ENCODE data around the gene GRB2. TPM values are rescaled to one million over a fixed set of nuclear protein-coding genes. Genes with fewer than 3 reads are reported as not detected.

The GRB2 gene
- total and polyA plus RNA-seq, 2 of the 8 experiments (the other 6 are each of a cell fraction or from before 2014, with no cell fraction given) = 44.2 to 101 TPM

DNA sequence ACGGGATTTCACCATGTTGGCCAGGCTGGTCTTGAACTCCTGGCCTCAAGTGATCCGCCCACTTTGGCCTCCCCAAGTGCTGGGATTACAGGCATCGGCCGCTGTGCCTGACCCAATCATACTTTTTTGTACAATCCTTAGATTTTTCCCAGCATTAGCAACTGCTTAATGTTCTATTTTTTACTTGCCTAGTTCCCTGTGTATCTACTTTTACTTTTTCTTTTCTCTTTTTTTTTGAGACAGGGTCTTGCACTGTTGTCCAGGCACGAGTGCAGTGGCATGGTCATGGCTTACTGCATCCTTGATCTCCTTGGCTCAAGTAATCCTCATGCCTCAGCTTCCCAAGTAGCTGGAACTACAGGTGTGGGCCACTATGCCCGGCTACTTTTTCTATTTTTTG, 9.5 kb downstream of the GRB2 start:
- H4K8ac ChIP-seq (ENCODE audit: extremely low read depth, insufficient read depth, low read length) = no peak overlapping the region
- H3K23me2 ChIP-seq (ENCODE audit: low read depth, low read length) = peaks cover 11% of the 10 kb centered on the region
- no peak overlapping the region for H2BK12ac ChIP-seq (ENCODE audit: low read depth, low read length)
- no peak overlapping the region for H2BK5ac ChIP-seq (ENCODE audit: low read depth, low read length)
- WGBS, 2 experiments (ENCODE audit: extremely low coverage in 1 of 2, insufficient coverage in 1 of 2, insufficient read length in 1 of 2, insufficient replicate concordance in 2 of 2, low coverage in 1 of 2, low lambda C conversion rate in 2 of 2, missing lambda C conversion rate in 1 of 2) = 91% methylated on average over 6 of the region's 6 CpGs; no CpG with 5 or more reads in 1 of the 2 experiments
- H2AK5ac ChIP-seq (ENCODE audit: low read depth, low read length) = no peak overlapping the region
- no peak overlapping the region for H3K18ac ChIP-seq (ENCODE audit: extremely low read depth, low read length)
- no peak overlapping the region for H4K5ac ChIP-seq (ENCODE audit: insufficient read length, low read depth, low read length)
- no peak overlapping the region for H4K91ac ChIP-seq (replicated peaks; ENCODE audit: insufficient read length, low read length)
- no peak overlapping the region for H2BK15ac ChIP-seq (ENCODE audit: low read length)
- H2BK120ac ChIP-seq (replicated peaks; ENCODE audit: low read depth, low read length) = no peak overlapping the region
- H4K20me1 ChIP-seq (replicated peaks in 1 of 2; ENCODE audit: control insufficient read depth in 1 of 2, insufficient read depth in 2 of 2, low read length in 2 of 2) = peaks cover 2 to 3% of the 10 kb centered on the region in 2 experiments
- no peak overlapping the region for H3K56ac ChIP-seq (replicated peaks; ENCODE audit: insufficient read length, low read depth, low read length)
- H3K27ac ChIP-seq (ENCODE audit: low read depth, low read length) = no peak overlapping the region
- no peaks in the 10 kb centered on the region for H3K9me3 ChIP-seq (ENCODE audit: insufficient read depth in 2 of 2, low read depth in 1 of 2, low read length in 1 of 2)
- DNase-seq (ENCODE audit: low read depth in 1 of 2, low spot score in 2 of 2) (no peak), FAIRE-seq (no peak)
- no peak overlapping the region for H3K14ac ChIP-seq (ENCODE audit: insufficient read length)
- POLR2A ChIA-PET (ENCODE audit: partially characterized antibody) = interaction anchor here (0.6 to 1.7 kb wide), 4 partner anchors 9 to 82 kb away, joined by 3 to 7 read pairs (median 4); no protein-coding TSS in a partner anchor
- H2BK20ac ChIP-seq (ENCODE audit: low read length) = no peak overlapping the region
- no peak overlapping the region for H2AFZ ChIP-seq (ENCODE audit: low read length)
- peaks cover 27 to 94% of the 10 kb centered on the region in 2 experiments for H3K79me2 ChIP-seq (ENCODE audit: control insufficient read depth in 1 of 2, insufficient read depth in 2 of 2, low read length in 2 of 2)
- H3K4me3 ChIP-seq (ENCODE audit: extremely low read depth in 1 of 4, insufficient read depth in 2 of 4, low read depth in 3 of 4, low read length in 4 of 4) = no peak overlapping the region
- H3K36me3 ChIP-seq (ENCODE audit: control insufficient read depth in 2 of 4, insufficient read depth in 4 of 4, low read length in 3 of 4) = peaks cover 0 to 3% (median 0%) of the 10 kb centered on the region in 4 experiments; a peak in 1 of 8 replicates
- H3K9ac ChIP-seq (replicated peaks in 1 of 4; ENCODE audit: extremely low read depth in 1 of 4, low read depth in 3 of 4, low read length in 3 of 4) = no peak overlapping the region
- H3K4me2 ChIP-seq (ENCODE audit: insufficient read depth in 1 of 2, low read depth in 2 of 2, low read length in 2 of 2) = no peak overlapping the region
- no peak overlapping the region for H3K4ac ChIP-seq (replicated peaks; ENCODE audit: insufficient read length, low read depth, low read length)
- H3K4me1 ChIP-seq (replicated peaks in 1 of 4; ENCODE audit: control insufficient read depth in 3 of 4, insufficient read depth in 4 of 4, low read length in 3 of 4) = peaks cover 0 to 4% (median 0%) of the 10 kb centered on the region in 4 experiments; a peak in 1 of 7 replicates
- H3K23ac ChIP-seq (ENCODE audit: insufficient read length) = no peak overlapping the region
- H3K27me3 ChIP-seq (replicated peaks in 1 of 4; ENCODE audit: control insufficient read depth in 3 of 4, extremely low read depth in 1 of 4, insufficient read depth in 3 of 4, low read length in 3 of 4) = no peaks in the 10 kb centered on the region
- CTCF ChIA-PET (ENCODE audit: partially characterized antibody) = interaction anchor here (1.1 to 8.8 kb wide), 8 partner anchors 10 to 156 kb away, joined by 3 to 97 read pairs (median 4); partner anchors contain the start of gene SLC25A19
- H3K79me1 ChIP-seq (ENCODE audit: low read depth, low read length) = peaks cover 2% of the 10 kb centered on the region
- no peak for TF ChIP-seq RNF2 (IDR thresholded peaks at IDR 0.05; ENCODE audit: borderline replicate concordance, low read depth, low read length, missing control alignments, poor library complexity, severe bottlenecking)
- no peak for TF ChIP-seq ASH2L (IDR thresholded peaks at IDR 0.05; ENCODE audit: low read length)
- TF ChIP-seq SP4 (IDR thresholded peaks at IDR 0.05; ENCODE audit: low read length) = no peak
- TF ChIP-seq, protein P1, sequence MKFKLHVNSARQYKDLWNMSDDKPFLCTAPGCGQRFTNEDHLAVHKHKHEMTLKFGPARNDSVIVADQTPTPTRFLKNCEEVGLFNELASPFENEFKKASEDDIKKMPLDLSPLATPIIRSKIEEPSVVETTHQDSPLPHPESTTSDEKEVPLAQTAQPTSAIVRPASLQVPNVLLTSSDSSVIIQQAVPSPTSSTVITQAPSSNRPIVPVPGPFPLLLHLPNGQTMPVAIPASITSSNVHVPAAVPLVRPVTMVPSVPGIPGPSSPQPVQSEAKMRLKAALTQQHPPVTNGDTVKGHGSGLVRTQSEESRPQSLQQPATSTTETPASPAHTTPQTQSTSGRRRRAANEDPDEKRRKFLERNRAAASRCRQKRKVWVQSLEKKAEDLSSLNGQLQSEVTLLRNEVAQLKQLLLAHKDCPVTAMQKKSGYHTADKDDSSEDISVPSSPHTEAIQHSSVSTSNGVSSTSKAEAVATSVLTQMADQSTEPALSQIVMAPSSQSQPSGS (IDR thresholded peaks at IDR 0.05; ENCODE audit: low read length) = no peak
- TF ChIP-seq SP2 (IDR thresholded peaks at IDR 0.05; ENCODE audit: low read length) = no peak
- TF ChIP-seq, protein P2, sequence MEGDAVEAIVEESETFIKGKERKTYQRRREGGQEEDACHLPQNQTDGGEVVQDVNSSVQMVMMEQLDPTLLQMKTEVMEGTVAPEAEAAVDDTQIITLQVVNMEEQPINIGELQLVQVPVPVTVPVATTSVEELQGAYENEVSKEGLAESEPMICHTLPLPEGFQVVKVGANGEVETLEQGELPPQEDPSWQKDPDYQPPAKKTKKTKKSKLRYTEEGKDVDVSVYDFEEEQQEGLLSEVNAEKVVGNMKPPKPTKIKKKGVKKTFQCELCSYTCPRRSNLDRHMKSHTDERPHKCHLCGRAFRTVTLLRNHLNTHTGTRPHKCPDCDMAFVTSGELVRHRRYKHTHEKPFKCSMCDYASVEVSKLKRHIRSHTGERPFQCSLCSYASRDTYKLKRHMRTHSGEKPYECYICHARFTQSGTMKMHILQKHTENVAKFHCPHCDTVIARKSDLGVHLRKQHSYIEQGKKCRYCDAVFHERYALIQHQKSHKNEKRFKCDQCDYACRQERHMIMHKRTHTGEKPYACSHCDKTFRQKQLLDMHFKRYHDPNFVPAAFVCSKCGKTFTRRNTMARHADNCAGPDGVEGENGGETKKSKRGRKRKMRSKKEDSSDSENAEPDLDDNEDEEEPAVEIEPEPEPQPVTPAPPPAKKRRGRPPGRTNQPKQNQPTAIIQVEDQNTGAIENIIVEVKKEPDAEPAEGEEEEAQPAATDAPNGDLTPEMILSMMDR (IDR thresholded peaks at IDR 0.05; ENCODE audit: control extremely low read depth in 1 of 3, insufficient read depth in 1 of 3, low read depth in 1 of 3, low read length in 3 of 3) = no peak
- no peak for TF ChIP-seq KDM4A (IDR thresholded peaks at IDR 0.05; ENCODE audit: low read depth, low read length, severe bottlenecking)
- TF ChIP-seq KDM5A (IDR thresholded peaks at IDR 0.05; ENCODE audit: low read length) = no peak
- TF ChIP-seq TAF7 (optimal IDR thresholded peaks at IDR 0.05; ENCODE audit: borderline replicate concordance, low read depth, low read length) = no peak

Data from H1 (cell line).